HG02973 (cell line): ENCODE data around the gene GANAB.
"Not testable (repeated sequence)": the region's sequence is repeated elsewhere in the genome, so short reads cannot be mapped to it uniquely, and the experiment has no call there.

Experiments
- ATAC-seq: cut with Tn5 transposase; IDR thresholded peaks from one replicate; pipeline ENCODE4 v1.9.1; 2021; ENCODE audit warnings: moderate library complexity; ENCODE audit not compliant: unreplicated experiment

The GANAB gene

DNA sequence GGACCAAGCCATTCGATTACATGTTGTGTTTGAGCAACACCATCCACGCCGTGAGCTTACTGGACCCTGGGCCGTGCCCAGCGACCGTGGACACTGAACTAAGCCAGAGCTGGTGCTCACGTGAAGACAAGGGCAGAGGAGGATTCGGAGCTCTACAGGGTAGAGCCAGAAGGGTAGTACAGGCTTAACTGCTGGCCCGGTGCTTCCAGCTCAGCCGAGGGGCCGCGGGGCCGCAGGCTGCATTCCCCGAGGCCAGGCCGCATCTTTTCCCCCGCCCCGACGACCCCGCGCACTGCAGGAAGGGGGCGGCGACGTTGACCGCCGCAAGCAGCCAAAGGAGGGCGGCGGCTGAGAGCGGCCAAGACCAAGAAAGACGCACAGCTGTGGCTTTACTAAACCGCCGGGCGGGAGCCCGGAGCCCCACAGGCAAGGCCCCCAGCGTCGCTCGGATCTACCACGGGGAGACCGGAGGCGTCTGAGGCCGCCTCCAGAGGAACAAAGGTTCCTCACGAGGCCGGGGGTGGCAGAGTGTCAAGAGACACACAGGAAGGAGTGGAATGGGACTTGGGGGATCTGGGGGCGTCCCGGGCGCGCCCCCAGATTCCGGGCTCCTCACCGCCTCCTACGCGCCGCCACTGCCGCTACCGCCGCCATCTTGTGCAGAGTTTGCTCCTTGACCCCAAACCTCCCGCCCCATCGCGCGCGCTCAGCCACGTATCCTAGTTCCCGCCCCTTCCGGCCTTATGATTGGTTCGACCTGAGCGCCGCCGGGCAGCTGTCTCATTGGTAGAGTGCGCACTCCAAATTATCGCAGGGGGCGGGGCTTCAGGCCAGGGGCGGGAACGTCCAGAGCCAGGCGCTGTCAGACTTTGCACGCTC lies at the start of gene GANAB:
Gene GANAB (minus strand): TSS at position 668 of the 879 bp plus-strand sequence. CDS start 14 bp downstream, at position 654.
- ATAC-seq = peak; percentile 84

DNA sequence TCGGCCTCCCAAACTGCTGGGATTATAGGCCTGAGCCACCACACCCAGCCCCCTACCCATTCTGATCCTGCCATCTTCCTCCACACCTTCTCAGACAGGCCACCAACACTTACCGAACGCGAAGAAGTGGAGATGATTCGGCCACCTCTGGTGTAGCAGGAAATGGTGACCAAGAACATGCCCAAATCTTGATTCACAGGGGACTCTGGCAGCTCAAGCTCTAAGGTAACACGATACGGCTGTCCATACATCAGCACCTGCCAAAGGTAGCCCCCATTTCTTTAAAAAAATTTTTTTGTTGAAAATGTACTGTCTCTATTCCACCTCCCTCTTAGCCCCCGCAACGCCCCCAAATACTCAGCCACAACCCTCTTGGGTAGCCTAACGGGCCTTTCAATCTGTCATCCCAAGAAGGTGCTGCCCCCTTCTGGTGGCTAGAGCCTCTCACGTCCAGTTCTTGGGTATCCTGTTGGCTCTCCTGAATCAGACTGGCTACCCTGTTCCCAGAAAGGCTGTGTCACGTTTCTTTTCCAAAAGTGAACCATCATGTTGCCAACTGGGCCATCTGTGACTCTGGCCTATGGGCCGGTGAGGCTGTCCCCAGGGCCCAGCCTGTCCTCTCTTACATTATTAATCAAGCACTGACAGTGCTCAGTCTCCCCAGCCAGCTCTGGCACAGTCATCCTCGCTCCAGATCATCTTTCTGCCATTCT lies 48.2 kb upstream of the GANAB start:
- ATAC-seq = no peak

DNA sequence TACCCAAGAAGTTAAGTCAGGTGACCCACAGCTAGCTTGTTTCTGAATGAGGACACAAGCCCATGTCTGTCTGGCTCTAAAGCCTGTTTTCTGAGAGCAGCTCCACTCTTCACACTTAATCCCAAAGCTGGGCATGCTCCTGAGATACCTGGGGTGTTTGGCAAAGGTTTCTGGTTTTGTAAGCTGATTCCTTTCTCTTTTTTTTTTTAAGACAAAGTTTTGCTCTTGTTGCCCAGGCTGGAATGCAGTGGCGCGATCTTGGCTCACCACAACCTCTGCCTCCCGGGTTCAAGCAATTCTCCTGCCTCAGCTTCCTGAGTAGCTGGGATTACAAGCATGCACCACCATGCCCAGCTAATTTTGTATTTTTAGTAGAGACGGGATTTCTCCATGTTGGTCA lies 47.2 kb upstream of the GANAB start:
- ATAC-seq = not testable (repeated sequence)

DNA sequence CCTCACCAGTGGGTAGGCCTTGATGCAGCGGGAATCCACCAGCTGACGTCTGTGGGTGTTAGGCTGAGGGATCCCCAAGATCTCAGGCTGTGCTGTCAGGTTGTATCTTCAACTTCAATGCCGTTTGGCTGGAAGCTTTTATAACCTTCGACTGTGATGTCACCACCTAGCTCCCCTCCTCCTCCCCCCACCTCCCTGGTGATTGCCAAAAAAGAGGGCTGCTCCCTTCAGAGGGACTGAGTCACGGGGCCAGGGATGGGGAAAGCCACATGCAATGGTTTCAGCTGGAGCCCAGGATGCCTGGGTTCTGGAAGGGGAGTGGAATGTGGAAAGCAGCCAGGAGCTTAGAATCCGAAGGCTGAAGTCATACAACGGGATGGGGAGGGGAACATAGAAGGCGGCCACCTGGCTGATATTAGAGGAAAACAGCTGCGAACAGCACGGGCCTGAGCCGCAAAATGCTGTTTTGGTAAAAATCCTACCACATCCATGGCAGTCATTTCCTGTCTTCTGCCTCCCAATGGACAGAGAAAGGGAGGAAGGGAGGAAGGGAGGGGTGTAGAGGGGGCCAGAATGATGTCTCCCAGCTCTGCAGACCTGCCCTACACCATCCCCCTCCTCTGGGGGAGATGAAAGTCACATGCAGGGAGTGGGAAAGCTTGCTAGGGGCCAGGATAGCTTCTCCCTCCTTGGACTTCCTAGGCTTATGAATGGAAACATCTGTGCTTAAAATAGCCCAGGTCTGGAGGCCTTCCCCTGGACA lies 43.2 kb upstream of the GANAB start, which contains the start of gene LRRN4CL:
Gene LRRN4CL (minus strand): TSS at position 110 of the 763 bp plus-strand sequence. CDS start 1,022 bp downstream, outside the sequence.
- no peak for ATAC-seq

DNA sequence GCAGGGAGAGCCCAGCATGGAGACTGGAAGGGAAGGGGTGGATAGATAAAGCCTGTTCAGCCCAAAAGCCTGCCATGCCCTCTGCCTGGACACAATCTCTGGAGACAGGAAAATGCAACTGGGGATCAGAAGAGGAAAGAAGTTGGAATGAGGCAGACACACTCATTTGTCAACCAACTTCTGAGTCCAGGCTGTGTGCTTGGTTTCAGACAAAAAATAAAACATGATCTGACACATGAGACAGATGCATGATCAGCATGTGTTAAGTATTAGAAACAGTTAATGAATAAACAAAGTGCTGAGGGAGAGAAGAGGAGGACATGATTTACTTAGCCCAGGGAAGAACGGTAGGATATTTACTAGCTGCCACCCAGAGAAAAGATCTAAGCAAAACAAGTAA lies 42.1 kb upstream of the GANAB start:
- no peak for ATAC-seq

DNA sequence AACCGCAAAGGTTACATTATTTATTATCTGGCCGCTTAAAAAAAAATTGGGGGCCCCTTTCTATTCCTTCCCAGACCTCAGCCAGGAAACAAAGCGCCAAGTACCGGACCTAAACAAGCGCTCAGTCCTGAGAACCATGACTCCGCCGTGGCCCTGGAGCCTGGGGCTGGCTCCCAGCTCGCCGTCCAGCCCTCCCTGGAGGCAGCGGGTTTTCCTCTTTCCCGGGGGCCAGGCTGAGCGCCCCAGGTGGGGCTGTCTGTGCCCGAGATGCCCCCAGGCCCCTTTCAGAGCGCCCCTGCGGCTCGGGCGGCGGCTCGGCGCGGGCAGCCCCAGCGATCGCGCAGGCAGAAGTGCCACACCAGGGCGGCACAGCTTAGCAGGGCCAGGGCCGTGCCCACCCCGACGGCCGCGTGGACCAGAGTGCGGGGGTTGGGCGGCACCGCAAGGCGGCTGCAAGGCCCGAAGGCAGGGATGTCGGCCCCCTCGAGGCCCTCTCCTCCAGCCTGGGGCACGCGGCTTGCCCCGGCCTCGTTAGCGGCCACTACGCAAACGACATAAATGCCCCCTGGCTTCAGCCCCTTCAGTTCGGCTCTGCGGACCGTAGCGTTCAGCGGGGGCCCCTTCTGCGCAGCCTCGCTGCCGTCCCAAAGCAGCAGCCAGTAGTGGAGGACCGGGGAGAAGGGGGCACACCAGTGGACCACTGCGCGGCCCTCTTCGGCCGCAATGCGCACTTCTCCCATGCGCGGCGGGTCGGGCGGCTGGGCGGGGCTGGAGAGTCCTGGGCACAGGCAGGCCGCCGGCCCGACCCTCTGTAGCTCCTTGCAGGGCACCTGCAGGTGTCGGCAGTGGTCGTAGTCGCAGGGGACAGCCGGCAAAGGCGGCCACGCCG lies 41.3 kb upstream of the GANAB start:
- no peak for ATAC-seq

DNA sequence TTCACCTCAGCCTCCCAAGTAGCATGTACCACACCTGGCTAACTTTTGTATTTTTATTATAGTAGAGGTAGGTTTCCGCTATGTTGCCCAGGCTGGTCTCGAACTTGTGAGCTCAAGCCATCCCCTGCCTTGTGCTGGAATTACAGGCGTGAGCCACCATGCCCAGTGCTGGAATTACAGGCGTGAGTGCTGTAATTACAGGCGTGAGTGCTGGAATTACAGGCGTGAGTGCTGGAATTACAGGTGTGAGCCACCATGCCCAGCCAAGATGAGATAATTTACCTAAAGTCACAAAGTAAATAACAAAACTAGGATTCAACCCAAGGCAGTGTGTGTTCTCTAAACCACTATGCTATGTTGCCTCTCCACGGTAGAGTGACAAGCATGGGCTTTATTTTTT lies 36.1 kb upstream of the GANAB start:
- no peak for ATAC-seq

DNA sequence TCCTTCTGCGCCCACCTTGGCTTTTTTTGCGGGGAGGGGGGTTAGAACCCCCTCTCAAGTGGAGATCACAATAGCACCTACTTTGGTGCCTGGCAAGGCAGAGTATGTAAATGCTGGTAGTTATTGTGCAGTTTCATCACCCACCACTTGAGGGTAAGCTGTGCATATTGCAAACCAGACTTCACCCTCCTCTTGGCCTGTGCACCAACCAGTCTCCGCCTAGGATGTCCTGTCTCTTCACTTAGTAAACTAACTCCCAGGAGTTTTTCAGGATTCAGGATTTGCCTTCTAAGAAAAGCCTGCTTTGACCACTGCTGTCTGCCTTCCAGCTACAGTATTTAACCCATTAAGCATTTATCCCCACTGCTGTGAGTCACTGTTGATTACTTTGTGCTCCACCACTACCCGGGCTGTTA lies 34.4 kb upstream of the GANAB start:
- ATAC-seq = peak; percentile 46

DNA sequence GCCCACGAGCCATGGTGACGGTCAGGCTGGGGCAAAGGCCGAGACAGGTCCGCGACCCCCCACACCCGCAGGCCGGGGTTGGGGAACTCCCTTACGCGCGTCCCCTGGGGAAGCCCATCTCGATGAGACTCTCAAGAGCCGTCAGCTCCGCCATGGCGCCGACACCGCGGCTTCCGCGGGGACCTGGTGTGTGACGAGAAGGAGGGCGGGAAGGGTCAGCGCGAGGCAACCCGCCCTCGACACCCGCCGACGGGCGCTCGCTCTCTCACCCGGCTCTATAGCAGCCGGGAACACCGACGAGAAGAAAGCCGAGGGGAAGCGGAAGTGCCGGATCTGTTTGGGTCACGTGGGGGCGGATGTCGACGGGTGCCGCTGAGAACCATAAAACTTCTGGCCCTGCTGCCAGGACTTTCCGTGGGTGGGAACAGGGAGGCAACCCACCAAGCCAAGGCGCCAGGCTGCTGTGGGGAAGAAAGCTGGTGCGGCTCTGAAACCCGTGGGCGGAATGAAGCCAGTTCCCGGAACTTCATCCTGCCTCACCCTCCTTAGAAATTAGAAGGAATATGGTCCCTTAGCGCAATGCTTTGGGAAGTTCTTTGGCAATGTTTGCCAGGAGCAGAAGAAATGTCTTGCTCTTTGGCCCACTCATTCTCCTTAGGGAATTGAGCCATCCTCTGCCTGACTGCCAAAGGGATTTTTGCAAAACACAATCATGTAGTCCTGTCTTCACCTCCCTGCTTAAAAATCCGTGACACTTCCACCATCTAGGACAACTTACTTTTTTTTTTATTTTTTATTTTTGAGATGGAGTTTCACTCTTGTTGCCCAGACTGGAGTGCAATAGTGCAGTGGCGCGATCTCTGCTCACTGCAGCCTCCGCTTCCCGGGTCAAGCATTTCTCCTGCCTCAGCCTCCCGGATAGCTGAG lies 32.6 kb upstream of the GANAB start, which contains the start of gene UBXN1:
Gene UBXN1 (minus strand): TSS at position 304 of the 927 bp plus-strand sequence. CDS start 150 bp downstream, at position 154.
- peak; percentile 68 for ATAC-seq

DNA sequence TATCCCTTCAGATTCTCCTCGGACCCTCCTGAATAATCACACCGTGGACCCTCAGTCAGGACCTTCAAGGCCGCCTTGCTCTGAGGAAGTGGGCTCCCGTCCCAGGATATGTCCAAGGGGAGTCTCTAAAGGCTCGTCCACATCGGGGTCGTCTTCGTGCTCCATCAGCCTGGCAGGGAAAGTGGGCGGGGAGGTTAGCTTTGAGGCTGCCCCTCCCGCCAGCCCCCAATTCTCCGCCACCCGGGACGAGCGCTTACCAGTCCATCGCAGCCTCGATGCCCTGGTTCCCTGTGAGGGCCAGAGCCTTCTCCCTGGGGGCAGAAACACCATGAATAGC lies 32.0 kb upstream of the GANAB start:
- ATAC-seq = peak; percentile 8

DNA sequence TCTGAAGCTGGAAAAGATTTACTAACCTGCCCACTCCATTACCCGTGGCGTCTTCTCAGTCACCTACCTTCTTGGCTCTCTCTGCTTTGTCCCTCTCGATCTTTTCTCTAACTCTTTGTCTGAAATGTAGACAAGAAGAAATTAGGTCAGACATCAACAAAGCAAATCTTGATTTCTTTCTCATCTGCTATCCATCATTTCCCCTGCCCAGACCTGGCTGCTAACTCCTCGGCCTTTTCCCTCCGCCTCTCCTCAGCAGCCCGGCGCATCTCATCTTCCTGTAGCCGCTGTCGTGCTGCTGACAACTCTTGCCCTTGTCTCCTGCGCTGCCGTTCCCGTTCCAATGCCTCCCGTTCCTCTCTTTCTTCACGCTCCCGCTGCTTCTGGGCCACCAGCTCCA lies 31.3 kb upstream of the GANAB start:
- ATAC-seq = no peak

DNA sequence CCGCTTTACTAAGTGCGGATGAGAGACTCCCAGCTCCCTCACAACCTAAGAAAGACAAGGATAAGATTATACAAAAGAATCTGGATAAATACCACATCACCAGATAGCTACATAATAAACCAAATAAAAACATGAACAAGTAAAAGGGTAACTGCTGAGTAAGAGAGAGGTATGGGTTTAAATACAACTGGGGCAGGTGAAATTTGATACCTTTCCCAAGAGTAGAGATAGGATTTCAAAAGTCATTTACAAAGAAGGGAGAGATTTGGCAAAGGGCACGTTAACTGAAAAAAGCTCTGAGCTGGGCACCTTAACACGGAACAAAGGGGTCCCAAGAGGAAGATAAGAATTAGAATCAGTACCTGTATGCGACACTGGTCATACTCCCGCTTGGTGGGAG lies 30.7 kb upstream of the GANAB start:
- no peak for ATAC-seq

DNA sequence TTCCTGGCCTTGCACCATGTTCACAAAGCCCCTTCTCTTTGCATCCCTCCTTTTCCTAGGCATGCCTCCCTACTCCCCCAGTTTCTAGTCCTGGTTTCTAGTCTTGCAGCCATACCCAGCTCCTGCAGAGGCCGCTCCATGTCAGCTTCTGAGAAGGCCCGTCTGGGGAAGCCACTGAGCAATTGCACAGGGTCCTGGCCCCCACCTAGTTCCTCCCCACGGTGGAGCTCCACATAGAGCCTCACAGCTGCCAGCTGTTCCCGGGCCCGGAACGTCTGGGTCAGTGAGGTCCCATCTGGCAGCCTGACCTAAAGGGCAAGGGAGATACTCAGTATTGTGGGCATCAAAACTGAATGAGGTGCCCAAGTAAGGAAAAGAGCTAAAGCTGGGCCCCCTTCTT lies 30.3 kb upstream of the GANAB start:
- no peak for ATAC-seq

DNA sequence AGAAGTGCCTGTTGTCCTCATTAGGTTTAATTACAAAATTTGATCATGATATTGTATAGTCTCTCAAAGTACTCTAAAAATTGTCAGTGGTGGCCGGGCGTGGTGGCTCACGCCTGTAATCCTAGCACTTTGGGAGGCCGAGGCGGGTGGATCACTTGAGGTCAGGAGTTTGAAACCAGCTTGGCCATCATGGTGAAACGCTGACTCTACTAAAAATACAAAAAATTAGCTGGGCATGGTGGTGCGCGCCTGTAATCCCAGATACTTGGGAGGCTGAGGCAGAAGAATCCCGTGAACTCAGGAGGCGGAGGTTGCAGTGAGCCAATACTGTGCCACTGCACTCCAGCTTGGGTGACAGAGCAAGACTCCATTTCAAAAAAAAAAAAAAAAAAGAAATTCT lies 29.0 kb upstream of the GANAB start:
- not testable (repeated sequence) for ATAC-seq

DNA sequence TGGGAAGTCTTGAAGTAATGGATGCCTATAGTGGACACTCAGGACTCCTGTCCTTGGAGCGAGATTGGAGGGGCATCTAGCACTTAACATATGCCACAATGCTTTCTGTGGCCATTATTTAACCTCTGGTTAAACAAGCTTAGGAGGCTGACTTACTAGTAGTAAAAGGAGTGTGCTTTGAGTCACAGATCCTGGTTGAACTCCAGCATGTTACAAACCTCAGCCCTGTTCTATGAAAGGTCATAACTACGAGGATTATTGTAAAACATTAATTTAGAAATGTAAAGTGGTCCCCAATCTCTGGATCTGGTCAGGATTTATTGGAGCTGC lies 26.7 kb upstream of the GANAB start:
- ATAC-seq = no peak

DNA sequence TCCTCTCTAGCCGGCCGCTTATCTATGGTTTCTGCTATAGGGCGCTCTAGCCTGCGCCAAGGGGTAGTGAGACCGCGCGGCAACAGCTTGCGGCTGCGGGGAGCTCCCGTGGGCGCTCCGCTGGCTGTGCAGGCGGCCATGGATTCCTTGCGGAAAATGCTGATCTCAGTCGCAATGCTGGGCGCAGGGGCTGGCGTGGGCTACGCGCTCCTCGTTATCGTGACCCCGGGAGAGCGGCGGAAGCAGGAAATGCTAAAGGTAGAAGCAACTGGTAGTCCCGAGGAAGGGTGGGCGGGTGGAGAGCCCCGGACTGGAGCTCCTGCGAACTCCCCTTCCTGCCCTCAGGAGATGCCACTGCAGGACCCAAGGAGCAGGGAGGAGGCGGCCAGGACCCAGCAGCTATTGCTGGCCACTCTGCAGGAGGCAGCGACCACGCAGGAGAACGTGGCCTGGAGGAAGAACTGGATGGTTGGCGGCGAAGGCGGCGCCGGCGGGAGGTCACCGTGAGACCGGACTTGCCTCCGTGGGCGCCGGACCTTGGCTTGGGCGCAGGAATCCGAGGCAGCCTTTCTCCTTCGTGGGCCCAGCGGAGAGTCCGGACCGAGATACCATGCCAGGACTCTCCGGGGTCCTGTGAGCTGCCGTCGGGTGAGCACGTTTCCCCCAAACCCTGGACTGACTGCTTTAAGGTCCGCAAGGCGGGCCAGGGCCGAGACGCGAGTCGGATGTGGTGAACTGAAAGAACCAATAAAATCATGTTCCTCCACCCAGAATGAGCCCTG lies 25.4 kb upstream of the GANAB start, which contains the start of the genes LBHD1 and UQCC3:
Gene LBHD1 (minus strand): TSS at position 660 of the 782 bp plus-strand sequence. CDS start 2,236 bp downstream, outside the sequence.
Gene UQCC3 (plus strand): TSS at position 66 of the 782 bp plus-strand sequence. CDS start 73 bp downstream, at position 139.
- peak; percentile 40 for ATAC-seq

DNA sequence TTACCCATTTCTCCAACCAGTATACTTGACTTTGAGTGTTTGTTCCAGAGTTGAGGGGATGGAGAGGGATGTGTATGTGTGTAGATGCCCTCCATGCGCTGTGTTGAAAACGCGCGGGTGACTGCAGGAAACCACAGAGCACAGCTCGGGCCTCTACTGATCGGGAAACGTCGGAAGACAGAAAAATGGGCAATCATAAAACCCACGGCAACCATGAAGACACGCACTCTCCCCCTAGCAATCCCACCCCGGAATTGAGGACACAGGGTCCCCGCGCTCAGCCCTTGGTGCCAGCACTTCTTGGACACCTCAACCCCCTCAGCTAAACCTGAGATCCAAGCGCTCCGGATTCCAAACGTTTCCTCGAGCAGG lies 24.8 kb upstream of the GANAB start:
- ATAC-seq = no peak

DNA sequence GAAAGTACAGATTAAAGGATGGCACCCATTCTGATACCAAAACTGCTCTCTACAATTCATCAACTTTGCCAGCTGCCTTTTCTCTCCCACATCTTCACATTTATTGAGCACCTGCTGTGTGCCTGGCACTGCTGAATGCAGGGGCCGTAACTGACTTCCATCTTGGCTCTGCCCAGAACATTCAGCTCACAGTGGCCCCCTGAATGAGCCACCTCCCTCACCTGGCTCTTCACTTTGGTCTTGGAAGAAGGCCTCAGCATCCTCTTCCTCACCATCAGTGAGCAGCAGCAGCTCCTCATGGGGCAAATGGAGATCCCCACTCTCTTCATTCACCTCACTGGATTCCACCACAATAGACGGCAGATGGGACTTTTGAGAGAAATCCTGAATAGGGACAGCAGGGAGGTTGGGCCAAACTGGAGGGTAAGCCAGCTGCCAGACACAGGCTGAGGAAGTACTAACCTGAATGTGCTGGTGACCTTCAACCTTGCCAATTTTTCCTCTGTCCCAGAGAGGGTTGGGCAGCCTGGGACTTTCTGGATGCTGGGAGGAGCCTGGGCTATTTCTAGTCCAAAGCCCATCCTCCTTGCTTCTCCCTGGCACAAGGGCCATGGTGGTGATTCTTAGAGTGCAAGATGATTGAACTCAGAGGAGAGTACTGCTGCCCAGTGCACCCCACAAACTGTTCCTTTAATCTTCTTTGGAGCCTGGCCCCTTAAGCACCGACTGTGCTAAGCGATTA lies 23.2 kb upstream of the GANAB start:
- no peak for ATAC-seq
